H1 (cell line): Measurements from ENCODE around the gene ZBTB4. TPM values are rescaled to one million over a fixed set of nuclear protein-coding genes. Genes with fewer than 3 reads are reported as not detected.

Source experiments
- CTCF ChIA-PET: fragments of 300-600 bp; sonication (Branson Sonifier 250); formaldehyde crosslinking; loops from one replicate; lab custom pipeline; 2021; ENCODE audit not compliant: partially characterized antibody; lab: Charles Lee
- POLR2A ChIA-PET: fragments of 300-600 bp; sonication (Branson Sonifier 250); formaldehyde crosslinking; loops from one replicate; lab custom pipeline; 2021; ENCODE audit warnings: inconsistent platforms; ENCODE audit not compliant: partially characterized antibody; lab: Charles Lee
- DNase-seq, 2 experiments: peaks; one replicate each; pipeline versions ENCODE4 v3.0.0 to v3.0.0-alpha.2; 2010 to 2022; ENCODE audit warnings: low spot score in 2 of 2, low read depth in 1 of 2, mixed read lengths in 1 of 2
- FAIRE-seq: peaks from 2 replicates; lab custom pipeline; 2011; peaks lifted over from hg19 to GRCh38; lab: Jason Lieb, UNC
- H2AFZ ChIP-seq: 2 replicates; pipeline ENCODE4 v1.8.1; 2012; ENCODE audit warnings: low read length, inconsistent platforms
- H2AK5ac ChIP-seq: 2 replicates; pipeline ENCODE4 v1.6.1; 2013; ENCODE audit warnings: low read depth, low read length
- H2BK120ac ChIP-seq: replicated peaks from 2 replicates; pipeline ENCODE3; 2013; ENCODE audit warnings: low read depth, low read length, inconsistent platforms
- H2BK12ac ChIP-seq: 2 replicates; pipeline ENCODE4 v1.6.1; 2013; ENCODE audit warnings: low read depth, low read length
- H2BK15ac ChIP-seq: 2 replicates; pipeline ENCODE4 v1.6.1; 2013; ENCODE audit warnings: low read length
- H2BK20ac ChIP-seq: 2 replicates; pipeline ENCODE4 v1.6.1; 2013; ENCODE audit warnings: low read length
- H2BK5ac ChIP-seq: 2 replicates; pipeline ENCODE4 v1.6.1; 2013; ENCODE audit warnings: low read depth, low read length
- H3K14ac ChIP-seq: 2 replicates; pipeline ENCODE4 v1.6.1; 2013; ENCODE audit warnings: inconsistent platforms; ENCODE audit not compliant: insufficient read length
- H3K18ac ChIP-seq: 2 replicates; pipeline ENCODE4 v1.6.1; 2013; ENCODE audit warnings: low read length; ENCODE audit errors: extremely low read depth
- H3K23ac ChIP-seq: 2 replicates; pipeline ENCODE4 v1.6.1; 2013; ENCODE audit warnings: inconsistent platforms; ENCODE audit not compliant: insufficient read length
- H3K23me2 ChIP-seq: 2 replicates; pipeline ENCODE4 v1.6.1; 2013; ENCODE audit warnings: low read depth, low read length
- H3K27ac ChIP-seq: 2 replicates; pipeline ENCODE4 v1.6.1; 2011; ENCODE audit warnings: low read depth, low read length, inconsistent platforms
- H3K27me3 ChIP-seq, 4 experiments: replicated peaks in 1 of 4; 1 replicate in 1 of 4; 2 replicates in 3 of 4; pipeline versions ENCODE4 v1.6.1 to v1.8.1; 2011 to 2013; ENCODE audit warnings: low read length in 3 of 4, mild to moderate bottlenecking in 3 of 4, inconsistent platforms in 2 of 4, mixed read lengths in 2 of 4, moderate library complexity in 1 of 4; ENCODE audit not compliant: control insufficient read depth in 3 of 4, insufficient read depth in 3 of 4; ENCODE audit errors: extremely low read depth in 1 of 4
- H3K36me3 ChIP-seq, 4 experiments: 2 replicates each; pipeline versions ENCODE4 v1.6.1 to v1.8.1; 2011 to 2013; ENCODE audit warnings: mild to moderate bottlenecking in 4 of 4, low read length in 3 of 4, moderate library complexity in 2 of 4, control low read depth in 1 of 4, inconsistent platforms in 1 of 4; ENCODE audit not compliant: insufficient read depth in 4 of 4, control insufficient read depth in 2 of 4
- H3K4ac ChIP-seq: replicated peaks from 2 replicates; pipeline ENCODE3; 2013; ENCODE audit warnings: low read length, low read depth, mixed read lengths, inconsistent platforms; ENCODE audit not compliant: insufficient read length
- H3K4me1 ChIP-seq, 4 experiments: replicated peaks in 1 of 4; 1 replicate in 1 of 4; 2 replicates in 3 of 4; pipeline versions ENCODE4 v1.6.1 to v1.8.1; 2011 to 2013; ENCODE audit warnings: low read length in 3 of 4, inconsistent platforms in 2 of 4, mixed read lengths in 1 of 4; ENCODE audit not compliant: insufficient read depth in 4 of 4, control insufficient read depth in 3 of 4
- H3K4me2 ChIP-seq, 2 experiments: 2 replicates each; pipeline versions ENCODE4 v1.6.1 to v1.8.1; 2011 to 2013; ENCODE audit warnings: low read depth in 2 of 2, low read length in 2 of 2, control low read depth in 1 of 2, inconsistent platforms in 1 of 2, mild to moderate bottlenecking in 1 of 2; ENCODE audit not compliant: insufficient read depth in 1 of 2
- H3K4me3 ChIP-seq, 4 experiments: fragments of 200-600, 300-600 bp in 1 of 4; sonication (generic), shearing (Covaris generic), sonication (Bioruptor Twin) in 1 of 4; 2 replicates each; pipeline versions ENCODE4 v1.5.1 to v1.8.1; 2011 to 2016; ENCODE audit warnings: low read length in 4 of 4, low read depth in 3 of 4, control low read depth in 2 of 4, inconsistent platforms in 2 of 4, mild to moderate bottlenecking in 2 of 4, mixed read lengths in 1 of 4, moderate library complexity in 1 of 4; ENCODE audit not compliant: insufficient read depth in 2 of 4; ENCODE audit errors: extremely low read depth in 1 of 4
- H3K56ac ChIP-seq: replicated peaks from 2 replicates; pipeline ENCODE3; 2013; ENCODE audit warnings: low read depth, mild to moderate bottlenecking, mixed read lengths, low read length, inconsistent platforms; ENCODE audit not compliant: insufficient read length
- H3K79me1 ChIP-seq: 2 replicates; pipeline ENCODE4 v1.6.1; 2013; ENCODE audit warnings: low read depth, low read length, control low read depth
- H3K79me2 ChIP-seq, 2 experiments: 2 replicates each; pipeline versions ENCODE4 v1.6.1 to v1.8.1; 2012 to 2013; ENCODE audit warnings: low read length in 2 of 2, mild to moderate bottlenecking in 2 of 2, inconsistent platforms in 1 of 2; ENCODE audit not compliant: insufficient read depth in 2 of 2, control insufficient read depth in 1 of 2
- H3K9ac ChIP-seq, 4 experiments: replicated peaks in 1 of 4; 1 replicate in 1 of 4; 2 replicates in 3 of 4; pipeline versions ENCODE4 v1.6.1 to v1.8.1; 2011 to 2013; ENCODE audit warnings: low read depth in 3 of 4, low read length in 3 of 4, control low read depth in 2 of 4, mild to moderate bottlenecking in 2 of 4, moderate library complexity in 2 of 4, inconsistent platforms in 1 of 4; ENCODE audit errors: extremely low read depth in 1 of 4
- H3K9me3 ChIP-seq, 2 experiments: 2 replicates each; pipeline versions ENCODE4 v1.6.1 to v1.8.1; 2012 to 2013; ENCODE audit warnings: mild to moderate bottlenecking in 2 of 2, moderate library complexity in 2 of 2, control low read depth in 1 of 2, inconsistent platforms in 1 of 2, low read depth in 1 of 2, low read length in 1 of 2, mixed read lengths in 1 of 2; ENCODE audit not compliant: insufficient read depth in 2 of 2
- H4K20me1 ChIP-seq, 2 experiments: replicated peaks in 1 of 2; 2 replicates each; pipeline versions ENCODE3 to v1.8.1; 2011 to 2013; ENCODE audit warnings: inconsistent platforms in 2 of 2, low read length in 2 of 2, mild to moderate bottlenecking in 1 of 2; ENCODE audit not compliant: insufficient read depth in 2 of 2, control insufficient read depth in 1 of 2
- H4K5ac ChIP-seq: 2 replicates; pipeline ENCODE4 v1.6.1; 2013; ENCODE audit warnings: low read length, low read depth, mixed read lengths, inconsistent platforms; ENCODE audit not compliant: insufficient read length
- H4K8ac ChIP-seq: 2 replicates; pipeline ENCODE4 v1.8.0; 2013; ENCODE audit warnings: mild to moderate bottlenecking, moderate library complexity, low read length, inconsistent platforms; ENCODE audit not compliant: insufficient read depth; ENCODE audit errors: extremely low read depth
- H4K91ac ChIP-seq: replicated peaks from 2 replicates; pipeline ENCODE3; 2013; ENCODE audit warnings: low read length, mixed read lengths, inconsistent platforms; ENCODE audit not compliant: insufficient read length
- JUND ChIP-seq: IDR thresholded peaks from 2 replicates; pipeline ENCODE4 v1.6.1; 2011; ENCODE audit warnings: mild to moderate bottlenecking, improper control_type of control experiment, low read length
- KDM4A ChIP-seq: IDR thresholded peaks from one replicate; pipeline ENCODE4 v1.7.1; 2012; ENCODE audit warnings: low read depth, mild to moderate bottlenecking, moderate library complexity, low read length, inconsistent platforms; ENCODE audit not compliant: severe bottlenecking
- WGBS, 2 experiments: shearing (Covaris generic) in 1 of 2; methylation state at CpG; one replicate each; pipeline versions ENCODE4 v1.1.6 to v1.1.7; 2013 to 2015; ENCODE audit warnings: low lambda C conversion rate in 2 of 2, mixed read lengths in 2 of 2, inconsistent platforms in 1 of 2, low coverage in 1 of 2, missing lambda C conversion rate in 1 of 2; ENCODE audit not compliant: insufficient replicate concordance in 2 of 2, insufficient coverage in 1 of 2, insufficient read length in 1 of 2; ENCODE audit errors: extremely low coverage in 1 of 2, missing lambda C conversion rate in 1 of 2; 5-methylcytosine and 5-hydroxymethylcytosine counted together
- polyA plus RNA-seq, 7 experiments: library from polyadenylated mRNA; depleted of rRNA in 3 of 7; stranded (reverse) in 5 of 7; unstranded in 2 of 7; fragments of >200 nt in 5 of 7; fragments of 200-250 nt in 2 of 7; gene quantifications; 1 replicate in 5 of 7; 2 replicates in 1 of 7; 4 replicates in 1 of 7; pipeline versions ENCODE4 v1.2.1 to v1.2.3, GENCODE V29; 2011 to 2013; ENCODE audit warnings: missing spikeins in 2 of 7, mixed read lengths in 2 of 7
- total RNA-seq: library from RNA; stranded (reverse); fragmentation: NEBNext Ultra II Directional; extraction: Animal tissue kit (Norgen Biotek cat#: 25700); gene quantifications from 2 replicates; pipeline ENCODE4 v1.2.1, GENCODE V29; 2021

Gene ZBTB4
- total and polyA plus RNA-seq, 2 of the 8 experiments (the other 6 are each of a cell fraction or from before 2014, with no cell fraction given): 5.9 to 10.1 TPM

DNA sequence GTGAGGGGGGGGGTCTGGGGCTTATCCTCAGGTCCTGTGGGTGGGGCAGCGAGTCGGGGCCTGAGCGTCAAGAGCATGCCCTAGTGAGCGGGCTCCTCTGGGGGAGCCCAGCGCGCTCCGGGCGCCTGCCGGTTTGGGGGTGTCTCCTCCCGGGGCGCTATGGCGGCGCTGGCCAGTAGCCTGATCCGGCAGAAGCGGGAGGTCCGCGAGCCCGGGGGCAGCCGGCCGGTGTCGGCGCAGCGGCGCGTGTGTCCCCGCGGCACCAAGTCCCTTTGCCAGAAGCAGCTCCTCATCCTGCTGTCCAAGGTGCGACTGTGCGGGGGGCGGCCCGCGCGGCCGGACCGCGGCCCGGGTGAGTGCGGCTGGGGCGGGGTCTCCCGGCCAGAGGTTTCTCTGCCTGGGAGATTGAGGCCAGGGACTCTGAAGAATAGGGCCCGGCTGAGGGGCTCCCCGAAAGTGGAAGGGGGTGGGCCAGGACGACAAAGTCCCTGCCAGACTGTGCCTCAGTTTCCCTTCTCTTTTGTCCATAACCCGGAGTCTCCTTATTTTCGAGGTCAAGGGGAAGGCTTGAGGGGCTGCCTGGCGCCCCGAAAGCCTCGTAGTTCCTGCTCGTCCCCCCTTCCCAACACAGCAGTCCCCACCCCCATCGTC lies 39.8 kb downstream of the ZBTB4 start, which contains the start of gene FGF11:
Gene FGF11, plus strand, starts transcription at position 51 of the 651 bp plus-strand sequence. Its CDS starts 109 bp downstream, at position 160.
- peak within 1 kb of the TSS; percentile 98 for H3K27ac ChIP-seq

More for the DNA sequence above, 39.8 kb downstream of the ZBTB4 start, which contains the start of gene FGF11:
- Histone ChIP-seq H3K9ac (peak within 1 kb of the TSS; percentile 50 to 95 (median 92); a peak in 6 of 7 replicates), H3K36me3 (no peaks in the 10 kb centered on the region), H2BK15ac (no peak within 1 kb of the TSS), H2BK120ac (peak within 1 kb of the TSS; percentile 57), H4K5ac (peak within 1 kb of the TSS; percentile 95), H3K4ac (peak within 1 kb of the TSS; percentile 58), H3K9me3 (no peaks in the 10 kb centered on the region), H2AK5ac (no peak within 1 kb of the TSS), H3K23ac (no peak within 1 kb of the TSS), H3K79me1 (no peaks in the 10 kb centered on the region), H4K91ac (peak within 1 kb of the TSS; percentile 94), H3K27me3 (peaks cover 2 to 19% (median 13%) of the 10 kb centered on the region in 4 experiments; a peak in 6 of 7 replicates), H4K20me1 (no peaks in the 10 kb centered on the region), H3K4me3 (peak within 1 kb of the TSS; percentile 50 to 83 (median 67)), H3K18ac (peak within 1 kb of the TSS; percentile 100), H2AFZ (no peak within 1 kb of the TSS), H3K23me2 (peaks cover 31% of the 10 kb centered on the region), H3K14ac (no peak within 1 kb of the TSS), H3K4me1 (peaks cover 2 to 33% (median 16%) of the 10 kb centered on the region in 4 experiments), H4K8ac (no peak within 1 kb of the TSS), H2BK5ac (peak within 1 kb of the TSS; percentile 90), H2BK12ac (peak within 1 kb of the TSS; percentile 80; the same call in 1 of the 2 replicates), H2BK20ac (peak within 1 kb of the TSS; percentile 9; the same call in 1 of the 2 replicates), H3K79me2 (no peaks in the 10 kb centered on the region), H3K56ac (peak within 1 kb of the TSS; percentile 77), H3K4me2 (peak within 1 kb of the TSS; percentile 91)
- CTCF ChIA-PET: interaction anchor here (1.1 to 1.9 kb wide), 6 partner anchors 9 to 79 kb away, joined by 3 to 5 read pairs (median 3); partner anchors contain the start of gene TMEM256
- no peak for TF ChIP-seq JUND
- TF ChIP-seq KDM4A: peak; percentile 15
- DNase-seq (no peak), FAIRE-seq (no peak)
- POLR2A ChIA-PET: interaction anchor here (0.5 to 15.5 kb wide), 20 partner anchors 9 to 205 kb away, joined by 3 to 339 read pairs (median 4); partner anchors contain the start of genes ACAP1, DVL2, NLGN2 and POLR2A
- WGBS, 2 experiments: 3% methylated on average over 15 of the region's 50 CpGs; no CpG with 5 or more reads in 1 of the 2 experiments
